Mucosa of rectum (tissue), 2 donors: ENCODE data around the gene PAM16.

ENCODE experiments used
- H3K27ac ChIP-seq, 2 donors: one replicate each; pipeline ENCODE4 v1.7.0; 2013; ENCODE audit warnings: inconsistent platforms in 2 of 2, low read depth in 2 of 2, low read length in 2 of 2
- H3K27me3 ChIP-seq, 2 donors: one replicate each; pipeline ENCODE4 v1.7.0; 2013; ENCODE audit warnings: low read length in 2 of 2; ENCODE audit not compliant: control insufficient read depth in 2 of 2, insufficient read depth in 2 of 2
- H3K36me3 ChIP-seq, 2 donors: one replicate each; pipeline ENCODE4 v1.7.0; 2013; ENCODE audit warnings: low read length in 2 of 2; ENCODE audit not compliant: control insufficient read depth in 2 of 2, insufficient read depth in 2 of 2
- H3K4me1 ChIP-seq, 2 donors: one replicate each; pipeline ENCODE4 v1.7.0; 2013; ENCODE audit warnings: low read length in 2 of 2, mild to moderate bottlenecking in 1 of 2; ENCODE audit not compliant: control insufficient read depth in 2 of 2, insufficient read depth in 2 of 2
- H3K4me3 ChIP-seq, 2 donors: one replicate each; pipeline ENCODE4 v1.7.0; 2013; ENCODE audit warnings: low read length in 2 of 2
- H3K9ac ChIP-seq, 2 donors: one replicate each; pipeline ENCODE4 v1.7.0; 2013; ENCODE audit warnings: low read length in 2 of 2, low read depth in 1 of 2, mild to moderate bottlenecking in 1 of 2
- H3K9me3 ChIP-seq, 2 donors: one replicate each; pipeline ENCODE4 v1.7.0; 2013; ENCODE audit warnings: low read length in 2 of 2; ENCODE audit not compliant: control insufficient read depth in 2 of 2
- donor health status: healthy.
- donor health status: Normal muscosa, but diverticular disease.

Gene PAM16

DNA sequence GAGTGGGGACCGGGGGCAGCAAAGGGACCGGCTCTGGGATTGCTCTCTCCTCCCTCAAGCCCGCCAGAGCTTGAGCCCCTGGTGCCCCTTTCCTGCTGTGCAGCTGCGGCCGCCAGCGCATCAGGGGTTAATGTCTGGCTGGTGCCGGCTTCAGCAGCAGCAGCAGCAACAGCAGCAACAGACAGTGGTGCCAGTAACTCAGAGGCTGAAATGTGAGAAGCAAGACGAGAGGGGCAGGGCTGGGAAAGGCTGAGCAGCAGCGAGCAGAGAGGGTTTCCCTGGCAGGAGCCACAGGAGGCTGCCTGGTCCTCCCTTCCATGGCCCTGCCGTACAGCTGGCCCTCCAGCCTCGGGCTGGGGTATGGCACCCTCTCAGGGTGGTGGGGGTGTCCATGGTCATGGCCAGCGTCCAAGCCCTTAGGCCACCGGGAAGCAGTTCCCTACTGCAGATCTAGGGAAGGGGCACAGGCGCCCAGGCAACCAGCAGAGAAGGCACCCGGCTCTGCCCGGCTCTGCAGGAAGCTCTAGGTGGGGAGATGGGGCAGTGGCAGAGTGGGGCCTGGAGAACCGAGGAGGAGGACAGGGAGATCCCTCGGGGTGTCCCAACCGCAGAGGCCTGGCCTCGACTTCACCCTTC lies 57.2 kb downstream of the PAM16 start:
- H3K9me3 ChIP-seq = no peaks in the 10 kb centered on the region
- H3K9ac ChIP-seq = no peak overlapping the region
- no peaks in the 10 kb centered on the region for H3K36me3 ChIP-seq
- peaks cover 9 to 11% of the 10 kb centered on the region in 2 donors for H3K4me1 ChIP-seq
- no peaks in the 10 kb centered on the region for H3K27me3 ChIP-seq
- H3K4me3 ChIP-seq = no peak overlapping the region
- H3K27ac ChIP-seq = peak overlapping the region in 1 of 2 donors; percentile 32

DNA sequence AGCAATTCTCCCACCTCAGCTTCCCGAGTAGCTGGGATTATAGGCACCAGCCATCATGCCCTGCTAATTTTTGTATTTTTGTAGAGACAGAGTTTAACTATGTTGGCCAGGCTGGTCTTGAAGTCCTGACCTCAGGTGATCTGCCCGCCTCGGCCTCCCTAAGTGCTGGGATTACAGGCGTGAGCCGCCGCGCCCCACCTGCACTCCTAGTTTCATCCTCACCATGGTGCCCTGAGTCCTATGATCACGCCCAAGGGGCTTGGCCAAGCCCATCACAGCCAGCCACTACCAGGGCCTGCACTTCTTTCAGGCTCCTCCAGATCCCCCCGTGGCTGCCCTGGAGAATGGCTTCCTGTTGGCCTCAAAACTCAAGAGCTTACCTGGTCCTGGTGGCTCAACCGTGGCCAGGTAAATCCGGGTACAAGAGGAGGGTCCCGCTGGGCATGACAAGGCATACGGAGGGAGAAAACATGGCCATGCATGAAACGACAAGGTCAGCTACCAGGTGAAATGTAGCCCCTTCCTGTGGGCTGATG lies 57.9 kb downstream of the PAM16 start:
- Histone ChIP-seq H3K4me1 (peaks cover 6 to 10% of the 10 kb centered on the region in 2 donors), H3K4me3 (no peak overlapping the region), H3K9ac (no peak overlapping the region)

DNA sequence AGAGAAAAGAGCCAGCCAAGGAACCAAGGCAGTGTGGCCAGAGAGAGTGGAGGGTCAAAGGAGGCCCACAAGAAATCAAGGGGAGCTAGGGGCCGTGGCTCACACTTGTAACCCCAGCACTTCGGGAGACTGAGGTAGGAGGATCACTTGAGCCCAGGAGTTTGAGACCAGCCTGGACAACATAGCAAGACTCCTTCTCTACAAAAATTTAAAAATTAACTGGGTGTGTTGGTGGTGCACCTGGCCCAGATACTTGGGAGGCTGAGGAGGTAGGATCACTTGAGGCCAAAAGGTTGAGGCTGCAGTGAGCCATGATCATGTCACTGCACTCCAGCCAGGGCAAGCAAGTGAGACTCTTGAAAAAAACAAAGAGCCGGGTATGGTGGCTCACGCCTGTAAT lies 59.4 kb downstream of the PAM16 start:
- H3K27me3 ChIP-seq = no peaks in the 10 kb centered on the region
- no peaks in the 10 kb centered on the region for H3K36me3 ChIP-seq
- peaks cover 9 to 12% of the 10 kb centered on the region in 2 donors for H3K4me1 ChIP-seq
- H3K9me3 ChIP-seq = no peaks in the 10 kb centered on the region
- H3K4me3 ChIP-seq = no peak overlapping the region
- no peak overlapping the region for H3K27ac ChIP-seq
- H3K9ac ChIP-seq = no peak overlapping the region

More for the DNA sequence above, 57.9 kb downstream of the PAM16 start:
- H3K9me3 ChIP-seq = no peaks in the 10 kb centered on the region
- H3K27me3 ChIP-seq = no peaks in the 10 kb centered on the region
- peak overlapping the region in 1 of 2 donors; percentile 17 for H3K27ac ChIP-seq
- H3K36me3 ChIP-seq = no peaks in the 10 kb centered on the region
